ENCODE results near the gene PAQR8.

- TF ChIP-seq POLR2A (IDR thresholded peaks at IDR 0.05) (no peak), POLR2AphosphoS5 (IDR thresholded peaks at IDR 0.05) (no peak), CTCF (IDR thresholded peaks at IDR 0.05) (no peak), EP300 (IDR thresholded peaks at IDR 0.05) (no peak)
Measured at GRCh38 chr6:52328729-52329128, 33.2 kb upstream of the PAQR8 start.
